Adrenal gland (tissue), 5 donors: Measurements from ENCODE around the gene ILF2.

ENCODE experiments used
- POLR2A ChIP-seq, 2 donors: fragments of 450-650 bp; IDR thresholded peaks; one replicate each; pipeline ENCODE4 v1.6.1; 2017; ENCODE audit warnings: antibody characterized with exemption in 2 of 2, mild to moderate bottlenecking in 2 of 2, moderate library complexity in 1 of 2
- TF ChIP-seq, protein P1 (sequence below), 6 experiments: fragments of 450-650 bp in 4 of 6; fragments of 200-600 bp in 2 of 6; sonication (generic) in 1 of 6; IDR thresholded peaks; 1 replicate in 5 of 6; 2 replicates in 1 of 6; pipeline versions ENCODE4 v1.5.1 to v1.8.0; 2016 to 2021; ENCODE audit warnings: antibody characterized with exemption in 6 of 6, mild to moderate bottlenecking in 2 of 6, moderate library complexity in 1 of 6
- donor health status: DM: no; HTN: no; CAD: no.

- TF ChIP-seq, protein P1, sequence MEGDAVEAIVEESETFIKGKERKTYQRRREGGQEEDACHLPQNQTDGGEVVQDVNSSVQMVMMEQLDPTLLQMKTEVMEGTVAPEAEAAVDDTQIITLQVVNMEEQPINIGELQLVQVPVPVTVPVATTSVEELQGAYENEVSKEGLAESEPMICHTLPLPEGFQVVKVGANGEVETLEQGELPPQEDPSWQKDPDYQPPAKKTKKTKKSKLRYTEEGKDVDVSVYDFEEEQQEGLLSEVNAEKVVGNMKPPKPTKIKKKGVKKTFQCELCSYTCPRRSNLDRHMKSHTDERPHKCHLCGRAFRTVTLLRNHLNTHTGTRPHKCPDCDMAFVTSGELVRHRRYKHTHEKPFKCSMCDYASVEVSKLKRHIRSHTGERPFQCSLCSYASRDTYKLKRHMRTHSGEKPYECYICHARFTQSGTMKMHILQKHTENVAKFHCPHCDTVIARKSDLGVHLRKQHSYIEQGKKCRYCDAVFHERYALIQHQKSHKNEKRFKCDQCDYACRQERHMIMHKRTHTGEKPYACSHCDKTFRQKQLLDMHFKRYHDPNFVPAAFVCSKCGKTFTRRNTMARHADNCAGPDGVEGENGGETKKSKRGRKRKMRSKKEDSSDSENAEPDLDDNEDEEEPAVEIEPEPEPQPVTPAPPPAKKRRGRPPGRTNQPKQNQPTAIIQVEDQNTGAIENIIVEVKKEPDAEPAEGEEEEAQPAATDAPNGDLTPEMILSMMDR (IDR thresholded peaks at IDR 0.05): no peak
- TF ChIP-seq POLR2A (IDR thresholded peaks at IDR 0.05): no peak
These were observed 57.4 kb downstream of the ILF2 start for GRCh38 chr1:153613406-153613805.
